C1 segment of cervical spinal cord (tissue), 14 donors: Measurements from ENCODE around the gene PANK4.
A peak's percentile ranks its signal among the peaks of the same experiment; 100 is the strongest.
"Not testable (repeated sequence)": the region's sequence is repeated elsewhere in the genome, so short reads cannot be mapped to it uniquely, and the experiment has no call there.

ENCODE experiments used
- DNase-seq, 14 donors: peaks; one replicate each; lab custom pipeline; 2025; lab: John Stamatoyannopoulos, UW

PANK4 gene

GRCh38 chr1:2460996-2461751, 65.2 kb downstream of the PANK4 start:
- DNase-seq: peak in 2 of 14 donors; percentile 23 to 78

- DNase-seq: no peak
Measured at GRCh38 chr1:2460203-2460602, 66.2 kb downstream of the PANK4 start.

DNA sequence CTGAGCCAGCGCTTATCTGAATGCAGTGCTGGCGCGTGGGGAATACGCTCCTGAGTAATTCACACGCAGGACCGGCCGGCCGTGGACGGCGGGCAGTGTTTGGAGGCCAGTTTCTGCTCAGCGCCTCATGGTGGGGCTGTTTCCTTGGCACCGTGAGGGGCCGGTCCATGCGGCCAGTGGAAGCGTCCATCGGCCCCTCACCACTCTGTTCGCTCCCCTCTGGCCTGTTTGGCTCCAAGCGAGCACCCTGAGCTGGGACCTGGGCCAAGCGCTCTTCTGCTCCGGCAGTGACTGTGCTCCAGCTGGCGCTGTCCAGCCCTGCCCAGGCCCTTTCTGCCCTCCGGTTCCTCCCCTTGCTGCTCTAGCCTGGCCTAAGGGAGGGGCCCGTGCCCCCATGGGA, 66.6 kb downstream of the PANK4 start:
- peak in 13 of 14 donors; percentile 28 to 86 (median 66) for DNase-seq

DNA sequence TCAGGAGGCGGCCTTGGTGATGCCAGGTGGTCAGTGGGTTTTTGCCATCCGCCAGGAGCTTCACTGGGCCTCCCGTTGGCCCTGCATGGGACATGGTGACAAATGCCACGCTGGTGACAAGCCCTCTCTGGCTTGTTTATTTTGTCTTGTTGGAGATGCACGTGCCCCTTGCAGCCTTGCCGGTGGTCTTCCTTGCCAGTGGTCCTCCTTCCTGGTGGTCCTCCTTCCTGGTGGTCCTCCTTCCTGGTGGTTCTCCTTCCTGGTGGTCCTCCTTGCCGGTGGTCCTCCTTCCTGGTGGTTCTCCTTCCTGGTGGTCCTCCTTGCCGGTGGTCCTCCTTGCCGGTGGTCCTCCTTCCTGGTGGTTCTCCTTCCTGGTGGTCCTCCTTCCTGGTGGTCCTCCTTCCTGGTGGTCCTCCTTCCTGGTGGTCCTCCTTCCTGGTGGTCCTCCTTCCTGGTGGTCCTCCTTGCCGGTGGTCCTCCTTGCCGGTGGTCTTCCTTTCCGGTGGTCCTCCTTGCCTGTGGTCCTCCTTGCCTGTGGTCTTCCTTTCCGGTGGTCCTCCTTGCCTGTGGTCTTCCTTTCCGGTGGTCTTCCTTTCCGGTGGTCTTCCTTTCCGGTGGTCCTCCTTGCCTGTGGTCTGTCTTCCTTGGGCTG, 67.2 kb downstream of the PANK4 start:
- not testable (repeated sequence) for DNase-seq

DNA sequence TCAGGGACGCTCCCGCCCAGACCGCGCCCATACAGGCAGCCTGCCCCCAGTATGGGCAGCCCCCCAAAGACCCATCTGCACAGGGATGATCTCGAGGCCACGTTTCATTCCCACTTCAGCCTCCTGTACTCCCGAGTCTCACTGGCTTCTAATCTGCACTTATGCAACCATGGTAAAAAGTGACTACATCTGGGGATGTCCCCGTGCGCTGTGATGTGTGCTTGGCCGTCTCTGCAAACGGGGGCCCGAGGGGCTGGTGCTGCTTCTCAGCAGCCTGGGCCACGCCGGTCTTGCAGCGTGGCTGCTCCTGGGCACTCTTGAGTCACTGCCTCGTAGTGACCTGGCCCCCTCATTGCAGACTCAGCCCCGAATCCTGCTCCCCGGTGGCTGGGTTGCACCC, 67.7 kb downstream of the PANK4 start:
- no peak for DNase-seq
